Osteoblast (primary cell): Measurements from ENCODE around the gene PJVK. TPM values are rescaled to one million over a fixed set of nuclear protein-coding genes. Genes with fewer than 3 reads are reported as not detected.

ENCODE experiments used
- DNase-seq: peaks from one replicate; pipeline ENCODE4 v3.0.0; 2011; ENCODE audit warnings: low spot score, mixed read lengths; ENCODE audit not compliant: insufficient read length; ENCODE audit errors: missing footprints
- H2AFZ ChIP-seq: 2 replicates; pipeline ENCODE4 v1.6.0; 2011; ENCODE audit warnings: mild to moderate bottlenecking, low read length
- H3K27ac ChIP-seq: 2 replicates; pipeline ENCODE4 v1.5.1; 2011; ENCODE audit warnings: mild to moderate bottlenecking, low read depth, low read length, moderate library complexity
- H3K27me3 ChIP-seq: 2 replicates; pipeline ENCODE4 v1.6.0; 2012; ENCODE audit warnings: mild to moderate bottlenecking, control low read depth, inconsistent platforms, low read length, moderate library complexity; ENCODE audit not compliant: insufficient read depth
- H3K36me3 ChIP-seq: 2 replicates; pipeline ENCODE4 v1.5.1; 2011; ENCODE audit warnings: mild to moderate bottlenecking, low read length, control low read depth, moderate library complexity; ENCODE audit not compliant: insufficient read depth
- H3K4me1 ChIP-seq: 2 replicates; pipeline ENCODE4 v1.5.1; 2011; ENCODE audit warnings: mild to moderate bottlenecking, low read length, control low read depth, moderate library complexity; ENCODE audit not compliant: insufficient read depth
- H3K4me2 ChIP-seq: 2 replicates; pipeline ENCODE4 v1.6.0; 2011; ENCODE audit warnings: mild to moderate bottlenecking, low read length; ENCODE audit not compliant: insufficient read depth
- H3K4me3 ChIP-seq: fragments of 200-600 bp; sonication (generic); 3 replicates; pipeline ENCODE4 v1.5.1; 2012; ENCODE audit warnings: mild to moderate bottlenecking, low read length, inconsistent platforms; ENCODE audit not compliant: insufficient read depth
- H3K79me2 ChIP-seq: 2 replicates; pipeline ENCODE4 v1.6.0; 2012; ENCODE audit warnings: mild to moderate bottlenecking, low read length, control low read depth, inconsistent platforms; ENCODE audit not compliant: insufficient read depth
- H3K9me3 ChIP-seq: 2 replicates; pipeline ENCODE4 v1.5.1; 2011; ENCODE audit warnings: low read depth, low read length, control low read depth
- H4K20me1 ChIP-seq: 2 replicates; pipeline ENCODE4 v1.6.0; 2012; ENCODE audit warnings: mild to moderate bottlenecking, low read length, control low read depth; ENCODE audit not compliant: insufficient read depth
- total RNA-seq: library from RNA; depleted of rRNA; stranded (reverse); fragments of >200 nt; gene quantifications from 2 replicates; pipeline ENCODE4 v1.2.3, GENCODE V29; 2012
- TF ChIP-seq, protein P1 (sequence below): IDR thresholded peaks from 2 replicates; pipeline ENCODE4 v1.5.1; 2011; ENCODE audit warnings: mild to moderate bottlenecking, low read depth, low read length, moderate library complexity; ENCODE audit errors: extremely low read depth

Gene PJVK
- total RNA-seq, 1 donor: 2.5 TPM

DNA sequence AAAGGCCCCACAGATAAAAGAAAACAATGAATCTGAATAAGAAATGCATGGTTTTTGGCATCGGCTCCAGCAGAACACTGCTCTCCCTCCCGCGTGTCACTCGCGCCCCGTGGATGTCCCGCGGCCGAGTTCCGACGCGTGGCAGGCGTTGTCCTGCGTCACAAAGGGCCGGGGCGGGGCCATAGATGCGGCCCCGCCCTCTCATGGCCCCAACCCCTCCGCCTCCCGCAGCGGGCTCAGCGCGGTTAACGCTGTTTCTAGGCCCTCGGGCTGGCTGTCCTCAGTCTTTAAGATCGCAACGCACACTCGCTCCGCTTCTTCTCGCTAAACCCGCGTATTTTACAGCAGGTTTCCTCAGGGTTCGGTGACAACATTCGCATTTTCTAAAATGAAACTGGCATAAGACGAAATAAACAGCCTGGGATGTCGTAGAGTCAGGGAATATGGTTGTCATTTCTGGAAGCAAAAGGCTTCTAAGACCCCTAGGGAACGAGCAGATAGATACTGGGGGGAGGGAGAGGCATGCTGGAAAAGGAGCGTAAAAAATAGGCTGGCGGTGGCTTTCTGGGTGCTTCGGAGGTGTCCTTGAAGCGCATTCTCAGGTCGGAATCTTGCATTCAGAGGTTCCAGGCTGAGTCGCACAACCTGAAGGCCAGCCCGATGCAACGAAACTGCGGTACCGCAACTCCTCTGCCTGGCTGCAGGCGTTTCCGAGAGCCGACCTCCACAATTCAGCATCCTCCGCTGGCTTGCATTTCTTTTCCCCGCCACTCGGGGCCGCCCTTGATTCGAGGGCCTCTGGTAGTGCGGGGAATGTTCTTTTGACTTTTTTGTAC lies 27.5 kb downstream of the PJVK start, which contains the start of gene FKBP7:
TSS of gene FKBP7 (minus strand) at position 162 of the 836 bp plus-strand sequence. CDS start at position 61, 101 bp downstream.
- H3K4me1 ChIP-seq: peaks cover 26% of the 10 kb centered on the region
- H4K20me1 ChIP-seq: peaks cover 27% of the 10 kb centered on the region
- TF ChIP-seq, protein P1, sequence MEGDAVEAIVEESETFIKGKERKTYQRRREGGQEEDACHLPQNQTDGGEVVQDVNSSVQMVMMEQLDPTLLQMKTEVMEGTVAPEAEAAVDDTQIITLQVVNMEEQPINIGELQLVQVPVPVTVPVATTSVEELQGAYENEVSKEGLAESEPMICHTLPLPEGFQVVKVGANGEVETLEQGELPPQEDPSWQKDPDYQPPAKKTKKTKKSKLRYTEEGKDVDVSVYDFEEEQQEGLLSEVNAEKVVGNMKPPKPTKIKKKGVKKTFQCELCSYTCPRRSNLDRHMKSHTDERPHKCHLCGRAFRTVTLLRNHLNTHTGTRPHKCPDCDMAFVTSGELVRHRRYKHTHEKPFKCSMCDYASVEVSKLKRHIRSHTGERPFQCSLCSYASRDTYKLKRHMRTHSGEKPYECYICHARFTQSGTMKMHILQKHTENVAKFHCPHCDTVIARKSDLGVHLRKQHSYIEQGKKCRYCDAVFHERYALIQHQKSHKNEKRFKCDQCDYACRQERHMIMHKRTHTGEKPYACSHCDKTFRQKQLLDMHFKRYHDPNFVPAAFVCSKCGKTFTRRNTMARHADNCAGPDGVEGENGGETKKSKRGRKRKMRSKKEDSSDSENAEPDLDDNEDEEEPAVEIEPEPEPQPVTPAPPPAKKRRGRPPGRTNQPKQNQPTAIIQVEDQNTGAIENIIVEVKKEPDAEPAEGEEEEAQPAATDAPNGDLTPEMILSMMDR: peak; percentile 74
- no peaks in the 10 kb centered on the region for H3K36me3 ChIP-seq
- peak within 1 kb of the TSS; percentile 100 for H2AFZ ChIP-seq
- peak within 1 kb of the TSS; percentile 97 for H3K4me3 ChIP-seq
- H3K9me3 ChIP-seq: no peaks in the 10 kb centered on the region
- H3K27ac ChIP-seq: peak within 1 kb of the TSS; percentile 99
- peaks cover 39% of the 10 kb centered on the region for H3K79me2 ChIP-seq
- no peaks in the 10 kb centered on the region for H3K27me3 ChIP-seq
- peak within 1 kb of the TSS; percentile 99 for H3K4me2 ChIP-seq
- DNase-seq: peak; percentile 95

DNA sequence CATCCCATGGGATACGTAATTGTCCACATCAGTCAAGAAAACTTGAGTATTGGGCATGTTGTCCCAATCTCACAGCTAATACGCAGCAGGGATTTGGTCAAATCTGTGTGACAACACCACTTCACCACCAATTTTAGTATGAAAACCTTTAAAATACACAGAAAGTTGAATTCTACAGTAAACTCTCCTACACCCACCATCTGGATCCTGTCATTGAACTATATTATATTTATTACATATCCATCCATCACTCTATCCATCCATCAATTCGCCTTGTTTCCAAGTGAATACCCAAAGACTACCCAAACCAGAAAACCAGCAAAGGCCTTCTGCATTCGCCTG lies 28.1 kb downstream of the PJVK start:
- Histone ChIP-seq H3K9me3 (no peaks in the 10 kb centered on the region), H3K4me3 (peak overlapping the region; percentile 97), H4K20me1 (peaks cover 32% of the 10 kb centered on the region), H3K4me2 (peak overlapping the region; percentile 99), H3K36me3 (no peaks in the 10 kb centered on the region), H3K27ac (peak overlapping the region; percentile 99), H3K79me2 (peaks cover 45% of the 10 kb centered on the region), H3K4me1 (peaks cover 27% of the 10 kb centered on the region), H2AFZ (peak overlapping the region; percentile 100), H3K27me3 (no peaks in the 10 kb centered on the region)
- no peak for DNase-seq
- TF ChIP-seq, protein P1: no peak

DNA sequence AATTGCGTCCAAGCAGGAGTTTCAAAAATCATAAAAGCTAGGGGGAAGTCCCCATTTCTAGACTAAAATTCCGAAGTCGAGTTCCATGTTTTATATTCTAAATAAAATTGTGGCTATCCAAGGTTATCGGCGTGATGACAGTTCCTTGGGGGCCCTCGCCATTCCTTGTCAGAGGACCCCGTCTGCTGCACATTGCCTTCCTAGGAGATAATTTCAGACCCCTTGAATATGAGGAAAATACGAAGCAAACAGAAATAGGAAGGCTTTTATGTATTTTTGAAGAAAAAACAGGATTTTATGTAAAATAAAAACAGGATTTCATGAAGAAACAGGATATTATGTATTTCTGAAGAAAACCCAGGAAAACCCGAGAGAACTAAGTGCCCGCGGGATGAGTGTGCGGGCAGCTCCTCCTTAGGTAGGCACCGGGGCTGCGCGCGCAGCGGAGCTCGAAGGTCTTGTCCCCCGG lies 28.6 kb downstream of the PJVK start:
- H3K9me3 ChIP-seq: no peaks in the 10 kb centered on the region
- H3K27ac ChIP-seq: peak overlapping the region; percentile 79
- H4K20me1 ChIP-seq: peaks cover 38% of the 10 kb centered on the region
- TF ChIP-seq, protein P1: no peak
- H3K4me1 ChIP-seq: peaks cover 29% of the 10 kb centered on the region
- peaks cover 50% of the 10 kb centered on the region for H3K79me2 ChIP-seq
- peak overlapping the region; percentile 81 for H3K4me3 ChIP-seq
- H3K27me3 ChIP-seq: no peaks in the 10 kb centered on the region
- H2AFZ ChIP-seq: peak overlapping the region; percentile 82
- no peak for DNase-seq
- no peaks in the 10 kb centered on the region for H3K36me3 ChIP-seq
- peak overlapping the region; percentile 99 for H3K4me2 ChIP-seq
